Loucy (cell line): ENCODE measurements around the gene TMEM14A.

ENCODE experiments used
- H2AFZ ChIP-seq: fragments of 200-600 bp; sonication (generic); 2 replicates; pipeline ENCODE4 v1.6.0; 2016; ENCODE audit warnings: antibody characterized with exemption, mild to moderate bottlenecking, low read length, moderate library complexity
- H3F3A ChIP-seq: fragments of 200-600 bp; 2 replicates; pipeline ENCODE4 v1.6.0; 2016; ENCODE audit warnings: antibody characterized with exemption, low read depth, mild to moderate bottlenecking
- H3K27me3 ChIP-seq: fragments of 200-600 bp; sonication (generic); 2 replicates; pipeline ENCODE4 v1.6.1; 2014; ENCODE audit warnings: low read length, mild to moderate bottlenecking; ENCODE audit not compliant: insufficient read depth, poor library complexity, severe bottlenecking
- H3K36me3 ChIP-seq: fragments of 200-600 bp; sonication (generic); 2 replicates; pipeline ENCODE4 v1.6.1; 2016; ENCODE audit warnings: low read length; ENCODE audit not compliant: insufficient read depth
- H3K4me1 ChIP-seq: fragments of 200-600 bp; sonication (generic); 2 replicates; pipeline ENCODE4 v1.5.1; 2014; ENCODE audit warnings: low read length, mild to moderate bottlenecking; ENCODE audit not compliant: insufficient read depth, poor library complexity, severe bottlenecking
- H3K4me2 ChIP-seq: fragments of 200-600 bp; sonication (generic); 2 replicates; pipeline ENCODE4 v1.6.0; 2014; ENCODE audit warnings: antibody characterized with exemption, low read length, low read depth, mild to moderate bottlenecking; ENCODE audit not compliant: poor library complexity, severe bottlenecking
- H3K4me3 ChIP-seq: fragments of 200-600 bp; sonication (generic); 2 replicates; pipeline ENCODE4 v1.5.1; 2014; ENCODE audit warnings: low read length, mild to moderate bottlenecking, mixed read lengths; ENCODE audit not compliant: poor library complexity, severe bottlenecking
- H3K79me2 ChIP-seq: fragments of 200-600 bp; sonication (generic); 2 replicates; pipeline ENCODE4 v1.6.1; 2014; ENCODE audit warnings: low read length; ENCODE audit not compliant: insufficient read depth
- H3K9ac ChIP-seq: fragments of 200-600 bp; sonication (generic); 2 replicates; pipeline ENCODE4 v1.6.0; 2014; ENCODE audit warnings: mild to moderate bottlenecking, low read depth, low read length, moderate library complexity; ENCODE audit not compliant: poor library complexity, severe bottlenecking
- H3K9me2 ChIP-seq: fragments of 200-600 bp; sonication (generic); replicated peaks from 2 replicates; pipeline ENCODE4 v1.6.1; 2016; ENCODE audit warnings: low read depth, low read length, mixed read lengths
- H3K9me3 ChIP-seq: fragments of 200-600 bp; sonication (generic); 2 replicates; pipeline ENCODE4 v1.6.1; 2014; ENCODE audit warnings: mild to moderate bottlenecking, antibody characterized with exemption, low read length, low read depth; ENCODE audit not compliant: insufficient read depth
- H4K20me1 ChIP-seq: fragments of 200-600 bp; sonication (generic); 2 replicates; pipeline ENCODE4 v1.6.0; 2014; ENCODE audit warnings: antibody characterized with exemption, low read length, mild to moderate bottlenecking; ENCODE audit not compliant: insufficient read depth, poor library complexity, severe bottlenecking
- EZH2phosphoT487 ChIP-seq: fragments of 200-600 bp; IDR thresholded peaks from 2 replicates; pipeline ENCODE4 v1.6.1; 2018; ENCODE audit warnings: antibody characterized with exemption, mild to moderate bottlenecking, moderate library complexity, borderline replicate concordance
- TF ChIP-seq, protein P1 (sequence below): fragments of 200-600 bp; sonication (generic); conservative IDR thresholded peaks from 2 replicates; pipeline ENCODE4 v1.5.1; 2014; ENCODE audit warnings: mild to moderate bottlenecking, antibody characterized with exemption, low read length

Gene TMEM14A

GRCh38 chr6:52664186-52664990, 6.5 kb upstream of the TMEM14A start:
- Histone ChIP-seq H4K20me1 (no peaks in the 10 kb centered on the region), H3K9ac (peak overlapping the region; percentile 89), H3K4me2 (peak overlapping the region; percentile 98), H3K9me2 (no peaks in the 10 kb centered on the region), H3K79me2 (peaks cover 30% of the 10 kb centered on the region), H3K36me3 (no peaks in the 10 kb centered on the region), H3F3A (no peaks in the 10 kb centered on the region), H3K27me3 (no peaks in the 10 kb centered on the region), H3K9me3 (no peaks in the 10 kb centered on the region), H3K4me3 (peak overlapping the region; percentile 80), H3K4me1 (peaks cover 55% of the 10 kb centered on the region), H2AFZ (peak overlapping the region; percentile 82)
- no peak for TF ChIP-seq EZH2phosphoT487
- TF ChIP-seq, protein P1, sequence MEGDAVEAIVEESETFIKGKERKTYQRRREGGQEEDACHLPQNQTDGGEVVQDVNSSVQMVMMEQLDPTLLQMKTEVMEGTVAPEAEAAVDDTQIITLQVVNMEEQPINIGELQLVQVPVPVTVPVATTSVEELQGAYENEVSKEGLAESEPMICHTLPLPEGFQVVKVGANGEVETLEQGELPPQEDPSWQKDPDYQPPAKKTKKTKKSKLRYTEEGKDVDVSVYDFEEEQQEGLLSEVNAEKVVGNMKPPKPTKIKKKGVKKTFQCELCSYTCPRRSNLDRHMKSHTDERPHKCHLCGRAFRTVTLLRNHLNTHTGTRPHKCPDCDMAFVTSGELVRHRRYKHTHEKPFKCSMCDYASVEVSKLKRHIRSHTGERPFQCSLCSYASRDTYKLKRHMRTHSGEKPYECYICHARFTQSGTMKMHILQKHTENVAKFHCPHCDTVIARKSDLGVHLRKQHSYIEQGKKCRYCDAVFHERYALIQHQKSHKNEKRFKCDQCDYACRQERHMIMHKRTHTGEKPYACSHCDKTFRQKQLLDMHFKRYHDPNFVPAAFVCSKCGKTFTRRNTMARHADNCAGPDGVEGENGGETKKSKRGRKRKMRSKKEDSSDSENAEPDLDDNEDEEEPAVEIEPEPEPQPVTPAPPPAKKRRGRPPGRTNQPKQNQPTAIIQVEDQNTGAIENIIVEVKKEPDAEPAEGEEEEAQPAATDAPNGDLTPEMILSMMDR: no peak

GRCh38 chr6:52664991-52665686, 5.8 kb upstream of the TMEM14A start:
- H3K9ac ChIP-seq: peak overlapping the region; percentile 89
- H3K4me1 ChIP-seq: peaks cover 55% of the 10 kb centered on the region
- peak overlapping the region; percentile 80 for H3K4me3 ChIP-seq
- no peaks in the 10 kb centered on the region for H3K9me2 ChIP-seq
- H2AFZ ChIP-seq: peak overlapping the region; percentile 82; the same call in 1 of the 2 replicates
- H3K79me2 ChIP-seq: peaks cover 30% of the 10 kb centered on the region
- H3K9me3 ChIP-seq: no peaks in the 10 kb centered on the region
- H3K4me2 ChIP-seq: peak overlapping the region; percentile 98
- H4K20me1 ChIP-seq: no peaks in the 10 kb centered on the region
- no peaks in the 10 kb centered on the region for H3K36me3 ChIP-seq
- H3K27me3 ChIP-seq: no peaks in the 10 kb centered on the region
- no peak for TF ChIP-seq EZH2phosphoT487
- TF ChIP-seq, protein P1: no peak
- H3F3A ChIP-seq: no peaks in the 10 kb centered on the region

DNA sequence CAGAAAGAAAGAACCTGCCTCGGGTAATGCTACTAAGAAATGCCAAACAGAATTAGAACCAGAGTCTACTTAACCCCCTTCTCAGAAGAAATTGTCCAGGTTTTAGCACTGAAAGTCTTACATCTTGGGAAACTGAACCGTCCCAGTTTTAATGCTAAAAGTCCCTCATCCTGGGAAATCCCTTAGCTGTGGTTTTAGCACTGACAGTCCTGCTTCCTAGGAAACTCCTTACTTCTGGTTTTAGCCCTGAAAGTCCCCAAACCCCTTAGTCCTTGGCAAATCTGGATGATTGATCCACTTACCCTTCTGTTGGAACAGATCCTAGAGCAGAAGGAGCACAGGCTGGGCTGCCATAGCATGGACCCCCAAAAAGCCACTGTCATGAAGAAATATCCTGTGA, 4.8 kb upstream of the TMEM14A start:
- no peaks in the 10 kb centered on the region for H4K20me1 ChIP-seq
- no peaks in the 10 kb centered on the region for H3K9me3 ChIP-seq
- H3K4me1 ChIP-seq: peaks cover 54% of the 10 kb centered on the region
- no peaks in the 10 kb centered on the region for H3K9me2 ChIP-seq
- no peak for TF ChIP-seq EZH2phosphoT487
- TF ChIP-seq, protein P1: no peak
- H3K79me2 ChIP-seq: peaks cover 30% of the 10 kb centered on the region
- H3K27me3 ChIP-seq: no peaks in the 10 kb centered on the region
- peak overlapping the region; percentile 89 for H3K9ac ChIP-seq
- peak overlapping the region; percentile 98 for H3K4me2 ChIP-seq
- H3K4me3 ChIP-seq: peak overlapping the region; percentile 80
- H3K36me3 ChIP-seq: no peaks in the 10 kb centered on the region
- H2AFZ ChIP-seq: no peak overlapping the region
- no peaks in the 10 kb centered on the region for H3F3A ChIP-seq
